KMS-11 (cell line): Measurements from ENCODE around the gene HDHD2.
A peak's percentile ranks its signal among the peaks of the same experiment; 100 is the strongest.
"Not testable (repeated sequence)": the region's sequence is repeated elsewhere in the genome, so short reads cannot be mapped to it uniquely, and the experiment has no call there.

Experiments used
- H2AFZ ChIP-seq: fragments of 200-600 bp; sonication (generic); 2 replicates; pipeline ENCODE4 v1.6.1; 2016; ENCODE audit warnings: antibody characterized with exemption, mixed run types, low read depth
- H3K27ac ChIP-seq: fragments of 200-600 bp; sonication (generic); 2 replicates; pipeline ENCODE4 v1.6.1; 2016; ENCODE audit warnings: mild to moderate bottlenecking, mixed run types
- H3K27me3 ChIP-seq: fragments of 200-600 bp; sonication (generic); 2 replicates; pipeline ENCODE4 v1.6.1; 2017; ENCODE audit warnings: mild to moderate bottlenecking, low read depth, mixed run types, moderate library complexity; ENCODE audit not compliant: insufficient read depth
- H3K36me3 ChIP-seq: fragments of 200-600 bp; sonication (generic); 2 replicates; pipeline ENCODE4 v1.6.1; 2017; ENCODE audit warnings: mild to moderate bottlenecking, mixed run types; ENCODE audit not compliant: insufficient read depth
- H3K4me1 ChIP-seq: fragments of 200-600 bp; sonication (generic); 2 replicates; pipeline ENCODE4 v1.6.1; 2016; ENCODE audit warnings: mild to moderate bottlenecking, low read depth, mixed run types; ENCODE audit not compliant: poor library complexity, severe bottlenecking
- H3K4me2 ChIP-seq: fragments of 200-600 bp; sonication (generic); 2 replicates; pipeline ENCODE4 v1.7.0; 2016; ENCODE audit warnings: mild to moderate bottlenecking, mixed run types
- H3K4me3 ChIP-seq: fragments of 200-600 bp; sonication (generic); IDR thresholded peaks from 2 replicates; pipeline ENCODE4 v1.6.1; 2017; ENCODE audit warnings: low read depth, low read length, mixed read lengths; ENCODE audit not compliant: insufficient read depth
- H3K79me2 ChIP-seq: fragments of 200-600 bp; sonication (generic); 2 replicates; pipeline ENCODE4 v1.6.1; 2016; ENCODE audit warnings: low read depth, mixed run types; ENCODE audit not compliant: insufficient read depth
- H3K9ac ChIP-seq: fragments of 200-600 bp; sonication (generic); 2 replicates; pipeline ENCODE4 v1.6.1; 2016; ENCODE audit warnings: mild to moderate bottlenecking, mixed run types
- H4K20me1 ChIP-seq: fragments of 200-600 bp; sonication (generic); 2 replicates; pipeline ENCODE4 v1.6.1; 2016; ENCODE audit warnings: mild to moderate bottlenecking, mixed run types; ENCODE audit not compliant: insufficient read depth
- CTCF ChIP-seq: fragments of 200-600 bp; sonication (generic); conservative IDR thresholded peaks from 2 replicates; pipeline ENCODE4 v1.6.1; 2017; ENCODE audit warnings: low read depth, mild to moderate bottlenecking, antibody characterized with exemption, low read length, moderate library complexity, mixed read lengths

Gene HDHD2

GRCh38 chr18:47150029-47150823, at the start of gene HDHD2:
Gene HDHD2 (minus strand): TSS chr18:47150500. CDS start chr18:47136439, 14,061 bp downstream.
- H3K9ac ChIP-seq: peak within 1 kb of the TSS; percentile 65
- peaks cover 25% of the 10 kb centered on the region for H3K4me1 ChIP-seq
- H3K27me3 ChIP-seq: no peaks in the 10 kb centered on the region
- H3K36me3 ChIP-seq: no peaks in the 10 kb centered on the region; the same call in 1 of the 2 replicates
- H3K79me2 ChIP-seq: peaks cover 14% of the 10 kb centered on the region
- H3K4me3 ChIP-seq: peak within 1 kb of the TSS; percentile 71
- H3K27ac ChIP-seq: peak within 1 kb of the TSS; percentile 63
- TF ChIP-seq CTCF: no peak
- no peaks in the 10 kb centered on the region for H4K20me1 ChIP-seq
- H3K4me2 ChIP-seq: peak within 1 kb of the TSS; percentile 99
- H2AFZ ChIP-seq: peak within 1 kb of the TSS; percentile 91

GRCh38 chr18:47195961-47196360, 45.7 kb upstream of the HDHD2 start:
- H3K9ac ChIP-seq, H3K4me1 ChIP-seq, H3K27me3 ChIP-seq, H2AFZ ChIP-seq, H4K20me1 ChIP-seq, H3K27ac ChIP-seq, H3K79me2 ChIP-seq, H3K4me3 ChIP-seq, H3K4me2 ChIP-seq, H3K36me3 ChIP-seq: not testable (repeated sequence)

- H3K27me3 ChIP-seq: no peaks in the 10 kb centered on the region
- no peaks in the 10 kb centered on the region for H3K79me2 ChIP-seq
- no peaks in the 10 kb centered on the region for H3K36me3 ChIP-seq
- H3K4me1 ChIP-seq: no peaks in the 10 kb centered on the region
- no peak overlapping the region for H3K4me3 ChIP-seq
- H2AFZ ChIP-seq: no peak overlapping the region
- H3K9ac ChIP-seq: no peak overlapping the region
- no peak for TF ChIP-seq CTCF
- no peaks in the 10 kb centered on the region for H4K20me1 ChIP-seq
- H3K4me2 ChIP-seq: no peak overlapping the region
- H3K27ac ChIP-seq: no peak overlapping the region
Measured at GRCh38 chr18:47191961-47192360, 41.7 kb upstream of the HDHD2 start.

- no peak for TF ChIP-seq CTCF
- Histone ChIP-seq H3K4me2 (no peak overlapping the region), H3K4me1 (no peaks in the 10 kb centered on the region), H3K79me2 (no peaks in the 10 kb centered on the region), H2AFZ (no peak overlapping the region), H3K27ac (no peak overlapping the region), H3K27me3 (no peaks in the 10 kb centered on the region), H3K36me3 (no peaks in the 10 kb centered on the region), H3K4me3 (no peak overlapping the region), H4K20me1 (no peaks in the 10 kb centered on the region), H3K9ac (no peak overlapping the region)
Measured at GRCh38 chr18:47187721-47188120, 37.4 kb upstream of the HDHD2 start.

GRCh38 chr18:47184419-47185050, 34.2 kb upstream of the HDHD2 start:
- no peak overlapping the region for H3K9ac ChIP-seq
- H3K4me2 ChIP-seq: no peak overlapping the region
- no peak overlapping the region for H3K4me3 ChIP-seq
- H2AFZ ChIP-seq: no peak overlapping the region
- H3K27ac ChIP-seq: no peak overlapping the region
- no peak for TF ChIP-seq CTCF
- no peaks in the 10 kb centered on the region for H3K27me3 ChIP-seq
- H3K4me1 ChIP-seq: no peaks in the 10 kb centered on the region
- H4K20me1 ChIP-seq: no peaks in the 10 kb centered on the region
- H3K79me2 ChIP-seq: no peaks in the 10 kb centered on the region
- H3K36me3 ChIP-seq: no peaks in the 10 kb centered on the region

GRCh38 chr18:47182156-47182555, 31.9 kb upstream of the HDHD2 start:
- not testable (repeated sequence) for H3K27ac ChIP-seq, H3K27me3 ChIP-seq, H4K20me1 ChIP-seq, H3K4me1 ChIP-seq, H3K9ac ChIP-seq, H3K36me3 ChIP-seq, H3K79me2 ChIP-seq, H2AFZ ChIP-seq, H3K4me2 ChIP-seq, H3K4me3 ChIP-seq
